Karpas-422 (cell line): ENCODE results near the gene JAKMIP1. TPM values are rescaled to one million over a fixed set of nuclear protein-coding genes. Genes with fewer than 3 reads are reported as not detected.

Experiments used
- DNase-seq: peaks from one replicate; pipeline ENCODE4 v3.0.0-alpha.2; 2015
- H2AFZ ChIP-seq: fragments of 200-600 bp; sonication (generic); 2 replicates; pipeline ENCODE4 v1.6.1; 2014; ENCODE audit warnings: antibody characterized with exemption, low read length, mixed read lengths
- H3K27ac ChIP-seq: fragments of 200-600 bp; sonication (generic); 2 replicates; pipeline ENCODE4 v1.5.1; 2014; ENCODE audit warnings: mild to moderate bottlenecking, low read length, moderate library complexity
- H3K27me3 ChIP-seq: fragments of 200-600 bp; sonication (generic); 2 replicates; pipeline ENCODE4 v1.6.1; 2014; ENCODE audit warnings: low read length, mixed read lengths
- H3K36me3 ChIP-seq: fragments of 200-600 bp; sonication (generic); 2 replicates; pipeline ENCODE4 v1.6.1; 2014; ENCODE audit warnings: low read length, mixed read lengths; ENCODE audit not compliant: insufficient read depth
- H3K4me1 ChIP-seq: fragments of 200-600 bp; sonication (generic); 2 replicates; pipeline ENCODE4 v1.6.1; 2014; ENCODE audit warnings: mild to moderate bottlenecking, low read length, mixed read lengths
- H3K4me2 ChIP-seq: fragments of 200-600 bp; sonication (generic); 2 replicates; pipeline ENCODE4 v1.6.1; 2014; ENCODE audit warnings: low read length, low read depth, mild to moderate bottlenecking; ENCODE audit not compliant: poor library complexity, severe bottlenecking
- H3K4me3 ChIP-seq: fragments of 200-600 bp; sonication (generic); 2 replicates; pipeline ENCODE4 v1.5.1; 2014; ENCODE audit warnings: mild to moderate bottlenecking, antibody characterized with exemption, low read length, mixed read lengths
- H3K79me2 ChIP-seq: fragments of 200-600 bp; sonication (generic); 2 replicates; pipeline ENCODE4 v1.6.1; 2014; ENCODE audit warnings: mild to moderate bottlenecking, low read length, mixed read lengths
- H3K9ac ChIP-seq: fragments of 200-600 bp; sonication (generic); 2 replicates; pipeline ENCODE4 v1.6.0; 2014; ENCODE audit warnings: low read length
- H3K9me2 ChIP-seq: fragments of 200-600 bp; sonication (generic), shearing (Covaris generic); replicated peaks from 2 replicates; pipeline ENCODE4 v1.6.0; 2014; ENCODE audit warnings: mild to moderate bottlenecking, low read length, moderate library complexity; ENCODE audit not compliant: insufficient read depth
- H3K9me3 ChIP-seq: fragments of 300-700, 200-600 bp; sonication (generic); 2 replicates; pipeline ENCODE4 v1.6.1; 2014; ENCODE audit warnings: low read length, mixed read lengths
- H4K20me1 ChIP-seq: fragments of 200-600 bp; sonication (generic); 2 replicates; pipeline ENCODE4 v1.6.1; 2014; ENCODE audit warnings: mild to moderate bottlenecking, antibody characterized with exemption, low read length, low read depth; ENCODE audit not compliant: insufficient read depth
- total RNA-seq: library from RNA; depleted of rRNA; stranded (reverse); fragments of >200 nt; shearing (Covaris generic); gene quantifications from 2 replicates; pipeline ENCODE4 v1.2.3, GENCODE V29; 2014; ENCODE audit warnings: low replicate concordance

JAKMIP1 gene
- total RNA-seq, 1 experiment from 2014 or later, result not detected

DNA sequence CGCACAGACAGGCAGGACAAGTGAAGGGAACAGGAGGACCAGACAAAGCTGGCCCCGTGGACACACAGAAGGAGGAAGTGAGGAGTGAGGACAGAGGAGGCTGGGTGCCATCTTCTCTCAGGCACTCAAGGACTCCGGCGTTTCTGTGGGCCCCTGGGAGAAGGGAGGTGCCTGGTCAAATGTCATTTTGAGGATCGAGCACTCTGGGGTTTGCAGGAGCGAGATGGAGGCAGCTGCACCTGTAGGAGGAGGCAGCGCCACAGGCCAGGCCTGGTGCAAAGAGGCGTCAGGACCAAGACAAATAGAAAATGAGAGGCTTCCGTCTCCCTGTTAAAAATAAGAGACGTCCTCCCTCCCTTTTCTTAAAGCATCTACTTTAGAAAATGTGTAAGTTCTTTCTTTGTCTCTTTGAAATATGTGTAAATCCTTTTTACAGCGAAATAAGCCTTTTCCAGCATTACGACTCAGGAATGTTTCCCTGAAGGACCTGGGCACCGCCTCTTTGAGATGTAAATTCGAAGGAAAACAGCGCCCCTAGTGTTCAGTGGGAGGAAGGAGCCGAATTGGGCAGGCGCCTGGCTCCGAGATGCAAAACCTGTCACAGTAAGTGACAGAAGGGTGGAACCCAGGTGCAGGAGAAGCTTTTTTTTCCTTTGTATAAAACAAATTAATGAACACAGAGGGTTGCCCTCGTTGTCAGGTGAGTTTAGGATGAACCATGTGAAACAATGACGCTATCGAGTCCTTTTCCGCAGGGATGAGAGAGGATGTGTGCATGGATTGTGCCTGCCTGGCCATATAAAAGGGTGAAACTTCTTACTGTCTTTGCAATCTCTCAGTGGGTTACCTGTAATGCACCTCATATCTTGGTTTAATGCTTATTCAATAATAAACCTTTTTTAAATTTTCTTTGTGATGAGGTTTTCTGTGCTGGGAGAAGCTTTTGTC is 180.8 kb downstream of the JAKMIP1 start:
- H3K27me3 ChIP-seq, result no peaks in the 10 kb centered on the region
- H3K9me3 ChIP-seq, result no peaks in the 10 kb centered on the region
- H3K79me2 ChIP-seq, result no peaks in the 10 kb centered on the region
- H3K27ac ChIP-seq, result no peak overlapping the region
- H3K9ac ChIP-seq, result no peak overlapping the region
- H4K20me1 ChIP-seq, result no peaks in the 10 kb centered on the region; the same call in 1 of the 2 replicates
- DNase-seq, result peak; percentile 89
- H3K4me2 ChIP-seq, result no peak overlapping the region
- H3K36me3 ChIP-seq, result no peaks in the 10 kb centered on the region
- H3K9me2 ChIP-seq, result no peaks in the 10 kb centered on the region
- H2AFZ ChIP-seq, result no peak overlapping the region
- H3K4me1 ChIP-seq, result peaks cover 5% of the 10 kb centered on the region
- H3K4me3 ChIP-seq, result no peak overlapping the region

DNA sequence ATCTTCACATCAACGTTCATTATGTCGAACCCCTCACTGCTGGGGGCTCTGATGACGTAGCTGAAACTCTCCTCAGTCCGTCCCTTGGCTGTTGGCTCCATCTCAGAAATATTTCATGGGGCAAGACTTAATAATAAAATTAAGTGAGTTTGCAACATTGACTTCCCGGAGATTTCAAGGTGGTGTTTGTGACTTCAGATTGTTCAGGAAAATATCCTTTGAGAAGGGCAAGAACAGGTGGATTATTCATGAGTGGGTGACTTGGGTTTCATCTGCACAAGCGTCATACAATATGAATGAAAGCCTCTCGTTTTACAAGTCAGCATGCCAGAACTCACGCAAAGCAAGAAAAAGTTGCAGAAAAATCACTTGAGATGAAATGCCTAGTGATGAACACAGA is 182.0 kb downstream of the JAKMIP1 start, which contains the start of gene C4orf50:
Gene C4orf50, minus strand, starts transcription at position 101 of the 400 bp plus-strand sequence.
- H3K4me3 ChIP-seq, result no peak within 1 kb of the TSS
- no peak for DNase-seq
- no peaks in the 10 kb centered on the region for H3K27me3 ChIP-seq
- H3K36me3 ChIP-seq, result no peaks in the 10 kb centered on the region
- no peak within 1 kb of the TSS for H3K4me2 ChIP-seq
- H4K20me1 ChIP-seq, result no peaks in the 10 kb centered on the region; the same call in 1 of the 2 replicates
- no peaks in the 10 kb centered on the region for H3K9me2 ChIP-seq
- H2AFZ ChIP-seq, result no peak within 1 kb of the TSS
- H3K4me1 ChIP-seq, result peaks cover 5% of the 10 kb centered on the region
- H3K9me3 ChIP-seq, result no peaks in the 10 kb centered on the region
- no peak within 1 kb of the TSS for H3K27ac ChIP-seq
- H3K79me2 ChIP-seq, result no peaks in the 10 kb centered on the region
- H3K9ac ChIP-seq, result no peak within 1 kb of the TSS

DNA sequence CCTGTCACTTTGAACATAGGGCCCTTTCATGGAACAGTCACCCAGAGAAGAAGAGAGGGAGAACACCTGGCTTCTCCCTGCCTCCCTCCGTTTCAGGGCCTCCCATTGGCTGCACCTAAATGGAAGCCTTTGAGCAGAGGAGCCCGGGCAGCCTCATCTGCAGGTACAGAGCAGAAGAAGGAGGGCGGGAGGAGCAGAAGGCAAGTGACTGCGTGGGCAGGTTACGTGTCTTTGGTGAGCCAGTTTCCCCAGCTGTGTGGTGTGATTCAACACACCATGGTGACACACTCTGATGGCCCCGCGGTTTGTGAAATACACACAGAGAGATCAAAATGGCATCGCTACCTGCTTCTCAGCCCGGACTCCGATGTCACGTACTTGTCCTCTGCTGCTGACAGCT is 182.5 kb downstream of the JAKMIP1 start:
- no peaks in the 10 kb centered on the region for H3K9me2 ChIP-seq
- no peak for DNase-seq
- no peaks in the 10 kb centered on the region for H3K9me3 ChIP-seq
- H4K20me1 ChIP-seq, result no peaks in the 10 kb centered on the region; the same call in 1 of the 2 replicates
- no peaks in the 10 kb centered on the region for H3K36me3 ChIP-seq
- H3K9ac ChIP-seq, result no peak overlapping the region
- H3K79me2 ChIP-seq, result no peaks in the 10 kb centered on the region
- H2AFZ ChIP-seq, result no peak overlapping the region
- H3K4me3 ChIP-seq, result no peak overlapping the region
- no peak overlapping the region for H3K4me2 ChIP-seq
- H3K4me1 ChIP-seq, result peaks cover 5% of the 10 kb centered on the region
- H3K27ac ChIP-seq, result no peak overlapping the region
- H3K27me3 ChIP-seq, result no peaks in the 10 kb centered on the region

DNA sequence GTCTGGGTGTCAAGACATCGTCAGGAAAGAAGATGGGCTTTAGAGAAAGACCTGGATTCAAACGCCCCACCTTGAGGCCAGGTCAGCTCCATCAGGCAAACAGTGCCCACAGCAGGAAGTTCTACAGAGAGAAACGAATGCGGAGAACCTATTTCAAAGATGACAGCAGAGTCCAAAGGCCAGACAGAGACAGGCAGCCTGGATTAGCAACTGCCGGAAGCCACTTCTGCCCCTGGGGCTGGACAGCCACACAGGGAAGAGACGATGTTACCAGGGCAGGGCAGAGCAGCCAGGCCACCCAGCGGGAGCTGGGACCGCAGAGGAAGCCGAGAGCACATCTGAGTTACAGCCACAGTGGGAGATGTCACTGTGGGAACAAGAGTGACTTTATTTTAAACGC is 183.3 kb downstream of the JAKMIP1 start:
- Histone ChIP-seq H3K36me3 (no peaks in the 10 kb centered on the region), H3K9me2 (no peaks in the 10 kb centered on the region), H3K27me3 (no peaks in the 10 kb centered on the region), H3K4me1 (peaks cover 5% of the 10 kb centered on the region), H3K9me3 (no peaks in the 10 kb centered on the region), H3K4me3 (no peak overlapping the region), H3K79me2 (no peaks in the 10 kb centered on the region), H4K20me1 (no peaks in the 10 kb centered on the region; the same call in 1 of the 2 replicates), H3K27ac (no peak overlapping the region), H3K4me2 (no peak overlapping the region), H3K9ac (no peak overlapping the region), H2AFZ (no peak overlapping the region)
- no peak for DNase-seq

DNA sequence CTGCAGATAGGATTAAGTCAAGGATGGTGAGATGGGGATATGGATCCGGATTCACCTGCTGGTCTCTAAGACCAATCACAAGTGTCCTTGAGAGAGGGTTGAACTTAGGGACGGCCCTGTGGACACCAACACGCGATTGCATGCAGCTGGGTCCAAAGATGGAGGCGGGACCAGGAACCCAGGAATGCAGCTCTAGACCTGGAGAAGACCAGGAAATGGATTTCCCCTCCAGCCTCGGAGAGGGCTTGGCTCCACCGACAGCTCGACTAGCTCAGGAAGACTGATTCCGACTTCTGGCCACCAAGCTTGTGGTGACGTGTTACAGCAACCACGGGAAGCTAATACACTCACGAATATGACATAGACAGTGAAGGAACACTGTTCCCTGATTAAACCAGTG is 186.8 kb downstream of the JAKMIP1 start:
- Histone ChIP-seq H3K79me2 (no peaks in the 10 kb centered on the region), H3K4me3 (no peak overlapping the region), H3K27ac (no peak overlapping the region), H3K9ac (no peak overlapping the region), H3K27me3 (peaks cover 4% of the 10 kb centered on the region; the same call in 1 of the 2 replicates), H3K36me3 (no peaks in the 10 kb centered on the region), H2AFZ (no peak overlapping the region), H3K9me2 (no peaks in the 10 kb centered on the region), H3K9me3 (no peaks in the 10 kb centered on the region), H3K4me1 (no peaks in the 10 kb centered on the region), H3K4me2 (no peak overlapping the region), H4K20me1 (no peaks in the 10 kb centered on the region)
- DNase-seq, result no peak

DNA sequence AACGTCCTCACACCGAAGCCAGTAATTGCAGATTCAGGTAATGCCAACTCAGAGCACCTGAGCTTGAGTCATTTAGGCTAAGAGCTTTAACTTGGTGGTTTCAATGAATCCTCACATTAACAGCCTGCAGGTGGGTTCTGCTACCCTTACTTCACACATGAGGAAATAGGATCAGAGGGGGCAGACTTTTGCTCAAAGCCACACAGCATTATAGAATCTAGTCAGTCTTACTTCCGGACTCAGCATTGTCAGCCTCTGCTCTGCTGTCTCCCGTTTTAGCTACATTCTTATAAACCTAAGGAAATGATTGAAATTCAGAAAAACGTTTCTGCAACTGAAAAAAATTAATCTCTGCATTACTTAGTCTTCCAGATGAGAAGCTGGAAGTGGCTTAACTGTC is 188.1 kb downstream of the JAKMIP1 start:
- no peaks in the 10 kb centered on the region for H3K36me3 ChIP-seq
- H3K79me2 ChIP-seq, result no peaks in the 10 kb centered on the region
- no peak for DNase-seq
- H2AFZ ChIP-seq, result no peak overlapping the region
- H3K4me1 ChIP-seq, result no peaks in the 10 kb centered on the region
- no peak overlapping the region for H3K4me2 ChIP-seq
- no peaks in the 10 kb centered on the region for H3K9me2 ChIP-seq
- H3K27me3 ChIP-seq, result peaks cover 4% of the 10 kb centered on the region; the same call in 1 of the 2 replicates
- H3K9ac ChIP-seq, result no peak overlapping the region
- H3K9me3 ChIP-seq, result no peaks in the 10 kb centered on the region
- no peak overlapping the region for H3K4me3 ChIP-seq
- no peaks in the 10 kb centered on the region for H4K20me1 ChIP-seq
- no peak overlapping the region for H3K27ac ChIP-seq

DNA sequence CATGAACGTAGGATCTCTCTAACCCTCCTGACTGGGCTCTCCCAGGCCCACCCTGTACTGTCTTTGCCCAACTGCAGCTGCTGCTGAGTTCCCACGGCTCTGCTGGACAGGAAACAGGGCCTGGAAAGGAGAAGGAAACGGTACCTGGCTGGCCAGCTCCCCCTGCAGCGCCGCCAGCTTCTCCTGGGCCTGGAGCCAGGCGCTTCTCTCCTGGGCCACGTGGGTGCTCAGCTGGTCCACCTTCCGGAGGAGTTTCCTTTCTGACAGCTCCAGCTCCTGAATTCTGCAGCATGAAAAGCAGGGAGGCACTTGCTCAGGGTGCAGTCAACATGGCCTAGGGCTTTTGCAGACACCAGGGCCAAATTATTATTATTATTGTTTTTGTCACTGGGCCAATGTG is 188.7 kb downstream of the JAKMIP1 start:
- no peaks in the 10 kb centered on the region for H3K4me1 ChIP-seq
- no peak overlapping the region for H3K4me2 ChIP-seq
- no peaks in the 10 kb centered on the region for H4K20me1 ChIP-seq
- no peaks in the 10 kb centered on the region for H3K79me2 ChIP-seq
- no peak overlapping the region for H3K4me3 ChIP-seq
- peaks cover 4% of the 10 kb centered on the region; the same call in 1 of the 2 replicates for H3K27me3 ChIP-seq
- H3K36me3 ChIP-seq, result no peaks in the 10 kb centered on the region
- no peak overlapping the region for H2AFZ ChIP-seq
- H3K9ac ChIP-seq, result no peak overlapping the region
- no peak overlapping the region for H3K27ac ChIP-seq
- no peak for DNase-seq
- no peaks in the 10 kb centered on the region for H3K9me2 ChIP-seq
- H3K9me3 ChIP-seq, result no peaks in the 10 kb centered on the region

DNA sequence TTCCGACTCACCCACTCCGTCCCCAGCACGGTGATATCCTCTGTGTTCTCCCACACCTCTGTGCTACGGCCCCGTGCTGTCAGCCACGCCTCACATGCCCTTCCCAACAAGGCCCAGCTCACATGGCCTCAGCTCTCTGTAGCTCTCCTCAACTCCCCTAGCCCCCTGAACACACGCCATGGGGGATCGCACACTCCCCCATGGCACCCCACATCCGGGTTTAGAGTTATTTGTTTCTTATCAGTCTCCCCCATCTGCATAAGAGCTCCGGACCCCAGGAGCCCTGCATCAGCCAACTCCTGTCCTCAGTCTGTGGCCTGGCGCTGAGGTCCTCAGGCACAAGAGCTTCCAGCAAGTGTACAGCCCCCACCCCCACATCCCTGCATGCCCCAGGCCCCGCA is 189.1 kb downstream of the JAKMIP1 start:
- H3K4me1 ChIP-seq, result no peaks in the 10 kb centered on the region

More for the DNA sequence above, 189.1 kb downstream of the JAKMIP1 start:
- Histone ChIP-seq H3K4me3 (no peak overlapping the region), H3K9ac (no peak overlapping the region), H3K27me3 (peaks cover 4% of the 10 kb centered on the region; the same call in 1 of the 2 replicates), H3K9me2 (no peaks in the 10 kb centered on the region), H3K27ac (no peak overlapping the region), H2AFZ (no peak overlapping the region), H3K79me2 (no peaks in the 10 kb centered on the region), H3K36me3 (no peaks in the 10 kb centered on the region), H3K4me2 (no peak overlapping the region), H4K20me1 (no peaks in the 10 kb centered on the region), H3K9me3 (no peaks in the 10 kb centered on the region)
- DNase-seq, result no peak
